PC-9 (cell line): ENCODE measurements around the gene ARHGAP40. TPM values are rescaled to one million over a fixed set of nuclear protein-coding genes. Genes with fewer than 3 reads are reported as not detected.

ENCODE experiments used
- BruUV-seq: library from RNA; stranded (reverse); fragments of 400-500 nt; replicated peaks from 2 replicates; lab custom pipeline; 2021; lab: Mats Ljungman, UMichigan
- CTCF ChIA-PET: fragments of 300-600 bp; sonication (Branson Sonifier 250); formaldehyde crosslinking; loops from one replicate; lab custom pipeline; 2022; ENCODE audit warnings: antibody characterized with exemption; lab: Charles Lee
- POLR2A ChIA-PET: fragments of 300-600 bp; sonication (Branson Sonifier 250); formaldehyde crosslinking; loops from one replicate; lab custom pipeline; 2022; ENCODE audit warnings: antibody characterized with exemption; ENCODE audit not compliant: unreplicated experiment; lab: Charles Lee
- DNase-seq, 2 experiments: peaks; one replicate each; pipeline versions ENCODE4 v3.0.0 to v3.0.0-alpha.2; 2015 to 2022; ENCODE audit warnings: mixed read lengths in 1 of 2
- H2AFZ ChIP-seq: fragments of 200-600 bp; sonication (generic); 2 replicates; pipeline ENCODE4 v1.8.1; 2017; ENCODE audit warnings: antibody characterized with exemption
- H3F3A ChIP-seq: fragments of 200-600 bp; sonication (generic); 2 replicates; pipeline ENCODE4 v1.8.1; 2017; ENCODE audit warnings: antibody characterized with exemption, mild to moderate bottlenecking, low read depth; ENCODE audit not compliant: insufficient read depth
- H3K27ac ChIP-seq: fragments of 200-600 bp; sonication (generic); 2 replicates; pipeline ENCODE4 v1.6.1; 2016; ENCODE audit warnings: mixed run types
- H3K27me3 ChIP-seq: fragments of 200-600 bp; sonication (generic); 2 replicates; pipeline ENCODE4 v1.6.1; 2016; ENCODE audit warnings: low read depth, mixed run types; ENCODE audit not compliant: insufficient read depth
- H3K36me3 ChIP-seq: fragments of 200-600 bp; sonication (generic); 2 replicates; pipeline ENCODE4 v1.6.1; 2016; ENCODE audit warnings: low read depth, mixed run types
- H3K4me1 ChIP-seq: fragments of 200-600 bp; sonication (generic); replicated peaks from 2 replicates; pipeline ENCODE4 v1.6.1; 2016; ENCODE audit warnings: mixed run types; ENCODE audit not compliant: insufficient read depth
- H3K4me2 ChIP-seq: fragments of 200-600 bp; sonication (generic); 2 replicates; pipeline ENCODE4 v1.6.1; 2017; ENCODE audit warnings: mixed run types
- H3K4me3 ChIP-seq: fragments of 200-600 bp; sonication (generic); 2 replicates; pipeline ENCODE4 v1.6.1; 2016; ENCODE audit warnings: mixed run types
- H3K79me2 ChIP-seq: fragments of 200-600 bp; sonication (generic); 2 replicates; pipeline ENCODE4 v1.6.1; 2017; ENCODE audit warnings: low read depth, mixed run types
- H3K9me2 ChIP-seq: fragments of 200-600 bp; sonication (generic); 2 replicates; pipeline ENCODE4 v1.8.1; 2017; ENCODE audit warnings: mild to moderate bottlenecking; ENCODE audit not compliant: insufficient read depth
- H3K9me3 ChIP-seq: fragments of 200-600 bp; sonication (generic); 2 replicates; pipeline ENCODE4 v1.8.1; 2016; ENCODE audit warnings: low read depth; ENCODE audit not compliant: insufficient read depth
- H4K20me1 ChIP-seq: fragments of 200-600 bp; sonication (generic); 2 replicates; pipeline ENCODE4 v1.8.1; 2017; ENCODE audit not compliant: insufficient read depth
- CTCF ChIP-seq: fragments of 200-600 bp; sonication (generic); conservative IDR thresholded peaks from 2 replicates; pipeline ENCODE4 v1.6.1; 2017; ENCODE audit warnings: mixed run types, antibody characterized with exemption, mild to moderate bottlenecking, moderate library complexity
- EZH2 ChIP-seq: fragments of 200-600 bp; sonication (generic); IDR thresholded peaks from 2 replicates; pipeline ENCODE4 v1.8.0; 2017; ENCODE audit warnings: antibody characterized with exemption, low read depth
- intact Hi-C: fragments of 100-400 bp; cut with micrococcal nuclease; formaldehyde crosslinking; loops from one replicate; pipeline ENCODE4 v1.10.0; 2022; ENCODE audit not compliant: unreplicated experiment
- total RNA-seq: library from RNA; stranded (reverse); gene quantifications from 2 replicates; pipeline ENCODE4 v1.2.3, GENCODE V29; 2021

The ARHGAP40 gene
- total RNA-seq, 1 experiment from 2014 or later = 0.92 TPM

DNA sequence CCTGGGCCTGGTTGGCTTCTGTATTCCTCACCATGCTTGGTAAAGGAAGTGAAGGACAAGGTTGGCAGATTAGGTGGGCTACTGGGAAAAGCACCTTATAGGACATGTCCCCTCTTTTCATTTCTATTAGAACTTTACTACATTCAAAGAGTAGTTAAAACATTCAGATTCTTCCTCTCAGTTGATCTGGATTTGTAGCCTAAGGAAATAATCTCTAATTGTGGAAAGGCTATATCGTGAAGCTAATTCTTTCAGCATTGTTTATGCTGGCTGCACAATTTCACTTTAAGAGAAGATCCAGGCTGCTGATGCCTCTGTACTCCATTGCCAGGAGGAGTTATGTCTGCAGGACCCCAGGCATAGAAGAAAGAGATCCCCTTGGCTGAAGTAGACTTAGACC is 58.8 kb downstream of the ARHGAP40 start:
- H3K4me3 ChIP-seq = no peak overlapping the region
- no peaks in the 10 kb centered on the region for H3K4me1 ChIP-seq
- no peak overlapping the region for H2AFZ ChIP-seq
- H3K27ac ChIP-seq = no peak overlapping the region
- no peaks in the 10 kb centered on the region for H3K79me2 ChIP-seq
- no peak overlapping the region for H3K4me2 ChIP-seq
- H3K36me3 ChIP-seq = no peaks in the 10 kb centered on the region
- no peaks in the 10 kb centered on the region for H3F3A ChIP-seq
- DNase-seq = no peak
- POLR2A ChIA-PET = no interaction called here
- no peaks in the 10 kb centered on the region for H4K20me1 ChIP-seq
- TF ChIP-seq CTCF = no peak
- TF ChIP-seq EZH2 = no peak
- no TSS peak for BruUV-seq
- intact Hi-C loops = no loop called here
- peaks cover 86% of the 10 kb centered on the region for H3K27me3 ChIP-seq
- no peaks in the 10 kb centered on the region for H3K9me2 ChIP-seq
- H3K9me3 ChIP-seq = no peaks in the 10 kb centered on the region
- CTCF ChIA-PET = no interaction called here

- ChIA-PET CTCF (no interaction called here), POLR2A (no interaction called here)
- Histone ChIP-seq H3K9me2 (no peaks in the 10 kb centered on the region), H3K9me3 (no peaks in the 10 kb centered on the region), H2AFZ (no peak overlapping the region), H3F3A (no peaks in the 10 kb centered on the region), H4K20me1 (no peaks in the 10 kb centered on the region), H3K4me2 (no peak overlapping the region), H3K27me3 (peaks cover 85% of the 10 kb centered on the region), H3K36me3 (no peaks in the 10 kb centered on the region), H3K79me2 (no peaks in the 10 kb centered on the region), H3K4me1 (no peaks in the 10 kb centered on the region), H3K27ac (no peak overlapping the region), H3K4me3 (no peak overlapping the region)
- DNase-seq = no peak
- BruUV-seq = no TSS peak
- intact Hi-C loops = no loop called here
- TF ChIP-seq EZH2 = no peak
- TF ChIP-seq CTCF = no peak
Observed at GRCh38 chr20:38663660-38664059, 62.1 kb downstream of the ARHGAP40 start.

GRCh38 chr20:38664284-38664683 is 62.7 kb downstream of the ARHGAP40 start:
- H3F3A ChIP-seq = no peaks in the 10 kb centered on the region
- CTCF ChIA-PET = no interaction called here

More at GRCh38 chr20:38664284-38664683, 62.7 kb downstream of the ARHGAP40 start:
- Histone ChIP-seq H2AFZ (no peak overlapping the region), H3K9me2 (no peaks in the 10 kb centered on the region), H3K4me2 (no peak overlapping the region), H4K20me1 (no peaks in the 10 kb centered on the region), H3K4me3 (no peak overlapping the region), H3K79me2 (no peaks in the 10 kb centered on the region), H3K36me3 (no peaks in the 10 kb centered on the region), H3K9me3 (no peaks in the 10 kb centered on the region), H3K27me3 (peaks cover 86% of the 10 kb centered on the region), H3K4me1 (no peaks in the 10 kb centered on the region), H3K27ac (no peak overlapping the region)
- POLR2A ChIA-PET = no interaction called here
- no TSS peak for BruUV-seq
- intact Hi-C loops = no loop called here
- TF ChIP-seq EZH2 (no peak), CTCF (no peak)
- DNase-seq = no peak
